ENCODE data around the gene RNF214. TPM values are rescaled to one million over a fixed set of nuclear protein-coding genes. Genes with fewer than 3 reads are reported as not detected.
"Not testable (repeated sequence)": the region's sequence is repeated elsewhere in the genome, so short reads cannot be mapped to it uniquely, and the experiment has no call there.

The RNF214 gene
- total and polyA plus RNA-seq, 2 experiments from 2014 or later = 12.5 to 27.0 TPM

GRCh38 chr11:117202386-117203068 lies 29.9 kb upstream of the RNF214 start:
- H3K4me2 ChIP-seq = no peak overlapping the region
- no peak for TF ChIP-seq EZH2 (IDR thresholded peaks at IDR 0.05; ENCODE audit: borderline replicate concordance)
- H4K20me1 ChIP-seq (ENCODE audit: insufficient read depth, poor library complexity, severe bottlenecking) = no peaks in the 10 kb centered on the region
- no peaks in the 10 kb centered on the region for H3K27me3 ChIP-seq
- H3K4me3 ChIP-seq = no peak overlapping the region
- peaks cover 14% of the 10 kb centered on the region for H3K4me1 ChIP-seq (ENCODE audit: insufficient read depth)
- no peaks in the 10 kb centered on the region for H3K9me3 ChIP-seq (ENCODE audit: low read depth)
- H3K27ac ChIP-seq = no peak overlapping the region
- WGBS (ENCODE audit: low lambda C conversion rate, missing lambda C conversion rate) = 88% methylated on average over 7 of the region's 7 CpGs
- H2AFZ ChIP-seq = no peak overlapping the region
- H3K79me2 ChIP-seq = no peaks in the 10 kb centered on the region
- DNase-seq (ENCODE audit: low spot score) = no peak
- no peaks in the 10 kb centered on the region for H3K36me3 ChIP-seq (replicated peaks; ENCODE audit: insufficient read depth, low read depth)
- H3K9me2 ChIP-seq (replicated peaks; ENCODE audit: insufficient read depth) = no peaks in the 10 kb centered on the region

DNA sequence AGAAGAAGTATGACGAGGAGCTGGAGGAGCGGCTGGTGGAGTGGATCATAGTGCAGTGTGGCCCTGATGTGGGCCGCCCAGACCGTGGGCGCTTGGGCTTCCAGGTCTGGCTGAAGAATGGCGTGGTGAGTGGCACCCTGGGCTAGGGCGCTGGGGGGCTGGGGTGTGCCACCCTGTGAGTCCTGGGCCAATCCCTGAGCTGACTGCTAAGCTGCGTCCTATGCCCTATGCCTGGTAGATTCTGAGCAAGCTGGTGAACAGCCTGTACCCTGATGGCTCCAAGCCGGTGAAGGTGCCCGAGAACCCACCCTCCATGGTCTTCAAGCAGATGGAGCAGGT lies 29.4 kb upstream of the RNF214 start:
- Histone ChIP-seq H4K20me1 (ENCODE audit: insufficient read depth, poor library complexity, severe bottlenecking) (no peaks in the 10 kb centered on the region), H3K27me3 (no peaks in the 10 kb centered on the region), H3K4me3 (no peak overlapping the region), H3K9me2 (replicated peaks; ENCODE audit: insufficient read depth) (no peaks in the 10 kb centered on the region), H2AFZ (no peak overlapping the region), H3K79me2 (no peaks in the 10 kb centered on the region), H3K27ac (no peak overlapping the region), H3K9me3 (ENCODE audit: low read depth) (no peaks in the 10 kb centered on the region), H3K4me2 (no peak overlapping the region), H3K36me3 (replicated peaks; ENCODE audit: insufficient read depth, low read depth) (no peaks in the 10 kb centered on the region), H3K4me1 (ENCODE audit: insufficient read depth) (peaks cover 10% of the 10 kb centered on the region)
- TF ChIP-seq, protein P1, sequence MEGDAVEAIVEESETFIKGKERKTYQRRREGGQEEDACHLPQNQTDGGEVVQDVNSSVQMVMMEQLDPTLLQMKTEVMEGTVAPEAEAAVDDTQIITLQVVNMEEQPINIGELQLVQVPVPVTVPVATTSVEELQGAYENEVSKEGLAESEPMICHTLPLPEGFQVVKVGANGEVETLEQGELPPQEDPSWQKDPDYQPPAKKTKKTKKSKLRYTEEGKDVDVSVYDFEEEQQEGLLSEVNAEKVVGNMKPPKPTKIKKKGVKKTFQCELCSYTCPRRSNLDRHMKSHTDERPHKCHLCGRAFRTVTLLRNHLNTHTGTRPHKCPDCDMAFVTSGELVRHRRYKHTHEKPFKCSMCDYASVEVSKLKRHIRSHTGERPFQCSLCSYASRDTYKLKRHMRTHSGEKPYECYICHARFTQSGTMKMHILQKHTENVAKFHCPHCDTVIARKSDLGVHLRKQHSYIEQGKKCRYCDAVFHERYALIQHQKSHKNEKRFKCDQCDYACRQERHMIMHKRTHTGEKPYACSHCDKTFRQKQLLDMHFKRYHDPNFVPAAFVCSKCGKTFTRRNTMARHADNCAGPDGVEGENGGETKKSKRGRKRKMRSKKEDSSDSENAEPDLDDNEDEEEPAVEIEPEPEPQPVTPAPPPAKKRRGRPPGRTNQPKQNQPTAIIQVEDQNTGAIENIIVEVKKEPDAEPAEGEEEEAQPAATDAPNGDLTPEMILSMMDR (IDR thresholded peaks at IDR 0.05; ENCODE audit: poor library complexity) = no peak
- TF ChIP-seq EZH2phosphoT487 (IDR thresholded peaks at IDR 0.05; ENCODE audit: low read depth, severe bottlenecking, unreplicated experiment) = no peak
- no peak for TF ChIP-seq EZH2 (IDR thresholded peaks at IDR 0.05; ENCODE audit: borderline replicate concordance)
- 98% methylated on average over 10 of the region's 10 CpGs for WGBS (ENCODE audit: low lambda C conversion rate, missing lambda C conversion rate)
- DNase-seq (ENCODE audit: low spot score) = no peak

GRCh38 chr11:117204283-117205080 lies 28.0 kb upstream of the RNF214 start:
- Histone ChIP-seq H3K9me2 (replicated peaks; ENCODE audit: insufficient read depth) (no peaks in the 10 kb centered on the region), H2AFZ (no peak overlapping the region), H3K79me2 (no peaks in the 10 kb centered on the region), H3K4me3 (no peak overlapping the region), H3K4me2 (no peak overlapping the region), H3K36me3 (replicated peaks; ENCODE audit: insufficient read depth, low read depth) (no peaks in the 10 kb centered on the region), H3K27ac (no peak overlapping the region), H3K4me1 (ENCODE audit: insufficient read depth) (no peaks in the 10 kb centered on the region), H3K27me3 (no peaks in the 10 kb centered on the region), H4K20me1 (ENCODE audit: insufficient read depth, poor library complexity, severe bottlenecking) (no peaks in the 10 kb centered on the region), H3K9me3 (ENCODE audit: low read depth) (no peaks in the 10 kb centered on the region)
- 91% methylated on average over 17 of the region's 17 CpGs for WGBS (ENCODE audit: low lambda C conversion rate, missing lambda C conversion rate)
- TF ChIP-seq EZH2phosphoT487 (IDR thresholded peaks at IDR 0.05; ENCODE audit: low read depth, severe bottlenecking, unreplicated experiment) = no peak
- TF ChIP-seq EZH2 (IDR thresholded peaks at IDR 0.05; ENCODE audit: borderline replicate concordance) = no peak
- TF ChIP-seq, protein P1 (IDR thresholded peaks at IDR 0.05; ENCODE audit: poor library complexity) = no peak
- no peak for DNase-seq (ENCODE audit: low spot score)

- TF ChIP-seq, protein P1 (IDR thresholded peaks at IDR 0.05; ENCODE audit: poor library complexity) = no peak
- no peak for TF ChIP-seq EZH2phosphoT487 (IDR thresholded peaks at IDR 0.05; ENCODE audit: low read depth, severe bottlenecking, unreplicated experiment)
- TF ChIP-seq EZH2 (IDR thresholded peaks at IDR 0.05; ENCODE audit: borderline replicate concordance) = no peak
- Histone ChIP-seq H3K9me2 (replicated peaks; ENCODE audit: insufficient read depth) (no peaks in the 10 kb centered on the region), H3K9me3 (ENCODE audit: low read depth) (no peaks in the 10 kb centered on the region), H3K4me3 (no peak overlapping the region), H4K20me1 (ENCODE audit: insufficient read depth, poor library complexity, severe bottlenecking) (no peaks in the 10 kb centered on the region), H3K36me3 (replicated peaks; ENCODE audit: insufficient read depth, low read depth) (no peaks in the 10 kb centered on the region), H3K79me2 (no peaks in the 10 kb centered on the region), H3K4me1 (ENCODE audit: insufficient read depth) (no peaks in the 10 kb centered on the region), H3K4me2 (no peak overlapping the region), H2AFZ (no peak overlapping the region), H3K27me3 (no peaks in the 10 kb centered on the region), H3K27ac (no peak overlapping the region)
- DNase-seq (ENCODE audit: low spot score) = no peak
- WGBS (ENCODE audit: low lambda C conversion rate, missing lambda C conversion rate) = 96% methylated on average over 11 of the region's 11 CpGs
These were observed 27.2 kb upstream of the RNF214 start for GRCh38 chr11:117205211-117205818.

- not testable (repeated sequence) for H3K27ac ChIP-seq; H3K4me1 ChIP-seq (ENCODE audit: insufficient read depth); H3K9me2 ChIP-seq (replicated peaks; ENCODE audit: insufficient read depth); H3K27me3 ChIP-seq; H3K79me2 ChIP-seq; H2AFZ ChIP-seq; H3K4me3 ChIP-seq; DNase-seq (ENCODE audit: low spot score); H3K9me3 ChIP-seq (ENCODE audit: low read depth); H3K4me2 ChIP-seq; H3K36me3 ChIP-seq (replicated peaks; ENCODE audit: insufficient read depth, low read depth); H4K20me1 ChIP-seq (ENCODE audit: insufficient read depth, poor library complexity, severe bottlenecking)
- 98% methylated on average over 8 of the region's 8 CpGs for WGBS (ENCODE audit: low lambda C conversion rate, missing lambda C conversion rate)
These were observed 26.4 kb upstream of the RNF214 start for GRCh38 chr11:117206111-117206510.

All from hepatocyte (in vitro differentiated cells).